ENCODE results near the gene CPXCR1.

DNA sequence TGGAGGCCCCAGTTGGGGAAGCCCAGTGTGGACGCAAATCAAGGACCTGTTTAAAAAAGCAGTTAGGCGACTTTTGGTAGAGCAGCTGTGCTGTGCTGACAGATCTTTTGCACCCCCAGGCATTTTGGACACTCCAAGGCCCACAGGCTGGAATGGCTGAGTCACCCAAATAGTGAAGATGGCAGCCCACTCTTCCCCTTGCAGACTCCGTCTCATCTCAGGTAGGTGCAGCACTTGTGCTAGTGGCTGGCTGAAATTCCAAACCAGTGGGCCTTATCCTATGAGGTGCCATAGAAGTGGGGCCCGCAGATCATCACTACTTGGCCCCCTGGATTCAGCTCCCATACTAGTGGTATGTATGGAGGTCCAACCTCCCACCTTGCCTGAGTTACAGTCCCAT is 42.8 kb downstream of the CPXCR1 start:
- TF ChIP-seq, protein P1, sequence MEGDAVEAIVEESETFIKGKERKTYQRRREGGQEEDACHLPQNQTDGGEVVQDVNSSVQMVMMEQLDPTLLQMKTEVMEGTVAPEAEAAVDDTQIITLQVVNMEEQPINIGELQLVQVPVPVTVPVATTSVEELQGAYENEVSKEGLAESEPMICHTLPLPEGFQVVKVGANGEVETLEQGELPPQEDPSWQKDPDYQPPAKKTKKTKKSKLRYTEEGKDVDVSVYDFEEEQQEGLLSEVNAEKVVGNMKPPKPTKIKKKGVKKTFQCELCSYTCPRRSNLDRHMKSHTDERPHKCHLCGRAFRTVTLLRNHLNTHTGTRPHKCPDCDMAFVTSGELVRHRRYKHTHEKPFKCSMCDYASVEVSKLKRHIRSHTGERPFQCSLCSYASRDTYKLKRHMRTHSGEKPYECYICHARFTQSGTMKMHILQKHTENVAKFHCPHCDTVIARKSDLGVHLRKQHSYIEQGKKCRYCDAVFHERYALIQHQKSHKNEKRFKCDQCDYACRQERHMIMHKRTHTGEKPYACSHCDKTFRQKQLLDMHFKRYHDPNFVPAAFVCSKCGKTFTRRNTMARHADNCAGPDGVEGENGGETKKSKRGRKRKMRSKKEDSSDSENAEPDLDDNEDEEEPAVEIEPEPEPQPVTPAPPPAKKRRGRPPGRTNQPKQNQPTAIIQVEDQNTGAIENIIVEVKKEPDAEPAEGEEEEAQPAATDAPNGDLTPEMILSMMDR (IDR thresholded peaks at IDR 0.05; ENCODE audit: borderline replicate concordance, extremely low read depth, low read length, poor library complexity, severe bottlenecking) = no peak
- TF ChIP-seq EZH2 (IDR thresholded peaks at IDR 0.05; ENCODE audit: borderline replicate concordance, low read depth, low read length, severe bottlenecking) = no peak

All from DND-41 (cell line).